Activated CD4-positive, alpha-beta T cell treated with anti-CD3 and anti-CD28 coated beads, Interleukin-2, amount 50 U/mL, for 16 hours (primary cell): Measurements from ENCODE around the gene PCBP2.
A peak's percentile ranks its signal among the peaks of the same experiment; 100 is the strongest.
"Not testable (repeated sequence)": the region's sequence is repeated elsewhere in the genome, so short reads cannot be mapped to it uniquely, and the experiment has no call there.

Experiments used
- DNase-seq: peaks from one replicate; pipeline ENCODE4 v3.0.0-alpha.2; 2020

PCBP2 gene

DNA sequence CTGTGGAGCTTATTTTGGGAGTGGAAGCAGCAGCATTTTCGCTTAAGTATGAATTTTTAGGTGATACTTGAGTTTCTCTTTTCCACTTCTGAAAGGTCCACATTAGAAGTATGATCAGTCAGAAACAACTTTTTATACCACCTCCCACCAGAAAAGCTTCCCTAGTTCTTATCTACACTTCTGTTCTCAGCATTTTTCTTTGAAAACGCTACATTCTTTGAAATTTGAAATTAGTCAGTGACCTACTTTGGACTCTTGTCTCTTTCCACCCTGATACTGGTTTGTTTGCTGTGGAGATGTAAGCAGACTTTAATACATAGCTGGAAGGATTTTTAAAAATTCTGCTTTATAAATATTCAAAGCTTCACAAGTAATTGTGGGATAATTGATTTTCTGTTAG lies 22.2 kb downstream of the PCBP2 start:
- DNase-seq = no peak

DNA sequence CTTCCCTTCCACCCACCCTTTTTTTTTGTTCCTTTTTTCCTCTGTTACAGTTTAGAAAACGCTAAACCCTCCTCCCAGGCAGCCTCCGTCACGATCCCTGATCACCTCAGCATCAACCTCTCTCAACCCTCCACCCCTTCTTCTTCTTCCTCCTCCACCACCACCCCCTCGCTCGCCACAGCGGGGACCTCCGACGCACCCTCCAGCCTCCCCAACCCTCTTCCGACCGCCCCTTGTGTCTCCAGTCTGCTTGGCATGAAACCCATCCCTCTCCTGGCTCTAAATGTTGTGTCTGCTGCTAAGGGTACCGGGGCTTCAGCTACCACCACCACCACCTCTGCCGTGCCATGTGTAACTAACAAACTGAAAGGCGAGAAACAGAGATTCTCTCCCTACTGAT lies 22.9 kb downstream of the PCBP2 start:
- DNase-seq = no peak

DNA sequence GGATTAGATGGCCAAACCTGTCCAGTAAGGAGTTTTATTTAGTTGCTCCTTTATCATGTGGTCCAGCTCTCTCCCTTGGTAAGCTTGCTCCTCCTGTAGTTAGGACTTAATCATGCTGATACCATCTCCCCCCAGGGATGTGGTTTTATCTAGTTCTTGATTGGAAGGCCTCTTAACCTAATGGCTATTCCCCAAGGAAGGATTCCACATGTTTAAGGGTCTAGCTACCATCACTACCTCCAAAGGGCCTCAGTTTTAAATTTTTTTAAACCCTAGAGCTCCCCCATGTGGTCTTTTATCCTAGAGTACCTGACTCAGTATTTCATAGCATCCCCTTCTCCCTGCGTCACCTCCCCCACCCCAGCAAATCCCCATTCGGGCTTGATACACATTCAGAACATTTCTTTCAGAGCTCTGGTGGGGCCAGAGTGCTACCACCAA lies 24.9 kb downstream of the PCBP2 start:
- no peak for DNase-seq

DNA sequence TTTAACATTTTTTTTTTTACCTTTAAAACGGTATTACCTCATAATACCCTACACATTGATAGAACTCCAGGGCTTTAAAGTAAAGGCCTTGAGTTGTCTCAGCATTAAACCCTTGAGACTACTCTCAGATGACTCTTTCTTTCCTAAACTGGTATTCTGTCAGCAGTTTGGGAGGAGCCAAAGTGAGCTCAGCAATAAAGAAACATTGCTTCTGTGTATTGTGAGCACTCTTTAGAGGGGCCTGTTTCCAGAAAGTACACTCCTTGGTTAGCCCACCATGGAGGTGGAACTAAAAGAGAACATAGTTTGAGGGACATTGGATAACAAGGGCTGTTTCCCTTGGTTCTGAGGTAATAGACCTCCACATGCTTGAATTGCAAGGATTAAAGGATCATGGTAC lies 27.0 kb downstream of the PCBP2 start:
- no peak for DNase-seq

DNA sequence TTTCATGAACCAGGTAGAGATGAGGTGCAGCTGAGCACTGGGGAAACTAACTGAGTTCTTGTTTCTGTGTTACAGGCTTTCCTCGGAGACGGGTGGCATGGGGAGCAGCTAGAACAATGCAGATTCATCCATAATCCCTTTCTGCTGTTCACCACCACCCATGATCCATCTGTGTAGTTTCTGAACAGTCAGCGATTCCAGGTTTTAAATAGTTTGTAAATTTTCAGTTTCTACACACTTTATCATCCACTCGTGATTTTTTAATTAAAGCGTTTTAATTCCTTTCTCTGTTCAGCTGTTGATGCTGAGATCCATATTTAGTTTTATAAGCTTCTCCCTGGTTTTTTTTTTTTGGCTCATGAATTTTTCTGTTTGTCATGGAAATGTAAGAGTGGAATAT lies 27.4 kb downstream of the PCBP2 start:
- no peak for DNase-seq

DNA sequence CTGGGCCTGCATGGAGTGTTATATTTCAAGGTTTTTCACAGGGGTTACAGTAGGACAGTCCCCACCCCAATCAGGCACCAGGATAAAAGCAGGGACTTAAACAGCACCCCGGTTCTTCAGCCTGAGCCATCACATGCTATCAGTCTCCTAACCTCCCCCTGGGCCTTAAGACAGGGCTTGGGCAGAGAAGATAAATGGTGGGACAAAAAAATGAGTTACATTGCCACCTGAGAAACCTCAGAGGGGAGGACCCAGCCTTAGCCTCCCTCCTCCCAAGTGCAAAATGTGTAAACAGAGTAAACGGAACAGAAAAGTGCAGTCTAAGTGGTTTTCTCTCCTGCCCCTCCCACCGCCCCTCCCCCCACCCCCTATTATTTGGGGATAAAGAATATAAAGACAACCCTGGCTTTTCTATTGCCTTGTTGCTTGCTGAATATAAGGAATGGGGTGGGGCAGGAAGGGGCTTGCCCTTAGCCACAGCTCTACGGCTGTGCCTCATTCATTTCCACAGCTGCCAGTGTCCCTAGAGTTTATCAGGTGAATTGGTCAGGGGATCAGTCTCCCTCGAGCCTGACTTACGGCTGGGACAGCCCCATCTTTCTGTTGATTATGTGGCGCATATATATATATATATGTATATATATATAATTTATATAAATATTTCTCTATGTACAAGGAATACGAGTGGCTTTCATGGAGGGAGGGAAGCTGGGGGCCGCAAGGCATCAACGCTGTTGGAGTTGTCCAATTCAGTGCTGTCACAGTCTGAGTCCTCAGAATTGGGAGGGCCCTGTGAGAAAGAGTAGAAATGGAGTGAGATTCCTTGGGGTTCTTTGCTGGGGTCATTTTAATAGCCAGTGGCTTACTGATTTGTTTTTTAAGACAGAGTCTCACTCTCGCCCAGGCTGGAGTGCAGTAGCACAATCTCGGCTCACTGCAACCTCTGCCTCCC lies 28.9 kb downstream of the PCBP2 start:
- no peak for DNase-seq

DNA sequence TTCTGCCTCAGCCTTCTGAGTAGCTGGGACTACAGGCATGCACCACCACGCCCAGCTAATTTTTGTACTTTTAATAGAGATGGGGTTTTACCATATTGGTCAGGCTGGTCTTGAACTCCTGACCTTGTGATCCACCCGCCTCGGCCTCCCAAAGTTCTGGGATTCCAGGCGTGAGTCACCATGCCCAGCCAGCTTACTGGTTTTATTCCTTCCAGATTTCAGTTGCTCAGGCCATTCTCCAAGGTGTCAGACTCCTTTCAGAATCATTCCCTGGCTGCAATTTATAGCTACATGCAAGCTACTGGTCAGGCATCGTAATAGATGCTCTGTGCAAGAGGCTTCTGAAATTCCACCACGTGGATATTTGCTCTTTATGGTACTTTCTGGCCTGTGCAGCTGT lies 29.6 kb downstream of the PCBP2 start:
- not testable (repeated sequence) for DNase-seq

DNA sequence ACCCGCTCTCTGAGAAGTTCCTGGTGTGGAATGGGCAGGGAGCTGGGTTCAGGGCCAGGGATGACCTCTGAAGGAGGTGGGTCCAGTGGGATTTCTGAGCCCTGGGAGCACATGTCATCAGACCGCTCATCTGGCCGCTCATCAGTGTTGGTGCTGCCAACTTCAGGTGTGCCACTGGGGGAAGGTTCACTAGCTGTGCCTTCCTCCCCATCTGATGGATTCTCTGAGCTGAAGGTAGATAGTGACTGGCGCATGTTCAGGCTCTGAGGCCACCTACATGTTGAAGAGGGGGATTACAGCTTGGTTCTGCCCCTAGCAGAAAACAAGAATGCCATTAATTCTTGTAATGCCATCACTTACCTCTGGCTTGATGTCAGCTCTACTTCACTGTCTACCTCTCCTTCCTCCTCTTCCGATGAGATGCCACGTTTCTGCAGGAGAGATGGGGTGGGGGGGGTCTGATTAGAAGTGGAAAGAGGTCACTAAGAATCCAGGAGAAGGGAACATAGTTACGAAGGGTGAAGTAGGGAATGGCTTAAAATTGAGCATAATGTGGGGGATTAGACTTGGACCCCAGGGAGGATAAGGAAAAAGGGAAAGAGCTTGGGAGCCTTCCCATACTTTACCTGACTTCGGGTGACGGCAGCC lies 30.2 kb downstream of the PCBP2 start:
- DNase-seq = no peak

DNA sequence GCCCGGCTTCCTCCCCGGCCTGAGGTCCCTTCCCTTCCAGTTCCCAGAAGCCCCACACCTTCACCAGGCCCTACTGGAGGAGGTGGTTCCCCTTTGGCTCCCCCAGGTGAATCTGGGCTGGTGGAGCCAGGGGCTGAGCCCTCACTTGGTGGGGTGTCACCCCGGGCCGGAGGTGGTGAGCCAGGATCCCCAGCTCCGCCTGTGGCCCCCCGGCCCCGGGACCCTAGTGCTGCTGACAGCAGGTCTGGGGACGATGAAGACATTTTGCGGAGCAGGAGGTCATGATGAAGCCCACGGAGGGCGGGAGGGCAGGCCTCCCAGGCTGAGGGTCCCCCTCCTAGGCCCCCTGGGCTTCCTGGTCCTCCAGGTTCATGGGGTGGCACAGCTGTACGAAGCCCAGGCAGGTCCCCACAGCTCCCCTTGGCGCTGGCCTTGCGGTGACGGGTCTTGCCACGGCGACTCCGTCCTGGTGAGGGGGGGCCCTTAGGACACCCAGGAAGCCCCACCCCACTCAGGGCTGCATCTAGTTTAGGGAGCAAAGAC lies 30.8 kb downstream of the PCBP2 start:
- no peak for DNase-seq

DNA sequence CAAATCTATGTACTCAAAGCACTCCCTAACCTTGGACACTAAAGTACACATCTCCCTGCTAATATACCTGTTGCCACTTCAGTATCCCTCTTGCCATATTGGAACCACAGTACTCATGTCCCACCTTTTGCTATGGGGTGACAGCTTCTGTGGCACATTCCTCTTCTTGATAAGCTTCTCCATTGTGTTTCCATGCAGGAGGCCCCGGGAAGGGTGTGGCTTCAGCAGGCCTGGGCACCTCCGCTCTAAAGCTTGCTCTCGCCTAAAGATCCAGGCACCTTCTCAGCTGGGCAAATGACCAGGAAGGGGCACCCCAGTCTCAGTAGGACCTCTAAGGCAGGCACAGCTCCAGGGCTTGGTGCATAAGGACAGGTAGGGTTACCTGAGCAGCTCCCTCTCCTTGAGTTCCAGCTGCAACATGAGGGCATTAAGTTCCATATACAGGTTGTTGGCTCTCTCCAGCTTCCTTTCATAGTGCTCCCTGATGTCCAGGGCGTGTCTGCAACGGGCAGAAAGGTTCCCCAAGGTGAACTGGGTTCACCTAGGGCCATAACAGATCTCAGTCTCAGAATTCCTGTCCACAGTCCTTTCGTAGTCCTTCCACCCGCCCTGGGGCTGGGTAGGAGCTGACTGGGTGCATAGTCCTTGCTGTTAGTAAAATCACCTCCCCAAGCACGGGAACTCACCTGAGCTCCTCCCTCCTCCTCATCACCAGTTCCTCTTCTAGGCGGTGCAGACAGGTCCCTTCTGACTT lies 31.5 kb downstream of the PCBP2 start:
- DNase-seq = no peak

DNA sequence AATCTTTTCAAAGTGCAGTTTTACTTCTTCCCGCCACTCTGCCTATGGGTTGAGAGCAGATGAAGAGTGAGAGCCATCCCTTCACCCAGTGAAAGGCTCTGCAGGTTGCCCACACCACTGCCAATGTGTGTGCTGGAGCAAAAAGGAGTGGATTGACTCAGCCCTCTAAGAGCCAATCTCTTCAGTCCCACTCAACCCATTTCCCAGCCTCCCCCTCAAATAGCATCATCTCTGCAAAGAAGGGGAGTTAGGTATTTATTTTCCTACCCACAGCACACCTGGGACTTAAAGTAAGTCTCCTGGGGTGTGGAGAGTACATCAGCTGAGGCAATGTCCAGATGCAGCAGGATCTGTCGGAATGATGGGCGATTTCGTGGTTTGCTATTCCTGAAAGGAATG lies 32.1 kb downstream of the PCBP2 start:
- DNase-seq = no peak

DNA sequence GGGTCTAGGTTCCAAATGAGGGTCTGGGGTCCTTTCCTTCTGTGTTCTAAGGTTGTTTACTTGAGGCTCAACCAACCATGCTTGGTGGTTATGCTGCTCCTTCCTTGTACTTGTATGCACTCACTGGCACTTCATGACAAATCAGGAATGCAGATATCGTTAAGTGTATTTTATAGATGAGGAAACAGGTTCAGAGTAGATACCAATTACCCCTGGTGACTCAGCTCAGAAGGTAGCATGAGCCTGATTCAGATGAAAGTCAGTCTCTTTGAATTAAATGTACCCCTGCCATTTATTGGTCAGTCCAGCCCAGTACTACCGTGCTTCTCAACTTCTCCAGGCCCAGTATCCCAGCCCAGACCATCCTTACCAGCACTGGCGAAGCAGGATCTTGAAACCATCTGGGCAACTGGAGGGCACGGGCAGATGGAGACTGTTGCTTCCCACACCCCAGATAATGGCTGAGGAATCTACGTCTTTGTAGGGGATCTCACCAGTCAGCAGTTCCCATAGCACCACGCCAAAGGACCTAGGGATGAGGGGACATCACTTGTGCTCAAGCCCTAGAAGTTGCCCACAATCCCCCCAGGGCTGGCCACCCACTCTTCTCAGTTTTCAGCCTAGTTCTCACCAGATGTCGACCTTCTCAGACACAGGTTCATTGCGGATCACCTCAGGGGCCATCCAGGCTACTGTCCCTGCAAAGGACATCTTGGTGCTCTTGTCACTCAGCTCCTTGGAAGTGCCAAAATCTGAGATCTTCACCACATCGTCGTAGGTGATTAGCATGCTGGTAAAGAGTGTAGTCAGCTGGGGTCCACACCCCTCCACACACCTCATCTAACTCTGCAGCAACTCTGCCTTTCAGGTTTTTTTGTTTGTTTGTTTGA lies 33.0 kb downstream of the PCBP2 start:
- no peak for DNase-seq

DNA sequence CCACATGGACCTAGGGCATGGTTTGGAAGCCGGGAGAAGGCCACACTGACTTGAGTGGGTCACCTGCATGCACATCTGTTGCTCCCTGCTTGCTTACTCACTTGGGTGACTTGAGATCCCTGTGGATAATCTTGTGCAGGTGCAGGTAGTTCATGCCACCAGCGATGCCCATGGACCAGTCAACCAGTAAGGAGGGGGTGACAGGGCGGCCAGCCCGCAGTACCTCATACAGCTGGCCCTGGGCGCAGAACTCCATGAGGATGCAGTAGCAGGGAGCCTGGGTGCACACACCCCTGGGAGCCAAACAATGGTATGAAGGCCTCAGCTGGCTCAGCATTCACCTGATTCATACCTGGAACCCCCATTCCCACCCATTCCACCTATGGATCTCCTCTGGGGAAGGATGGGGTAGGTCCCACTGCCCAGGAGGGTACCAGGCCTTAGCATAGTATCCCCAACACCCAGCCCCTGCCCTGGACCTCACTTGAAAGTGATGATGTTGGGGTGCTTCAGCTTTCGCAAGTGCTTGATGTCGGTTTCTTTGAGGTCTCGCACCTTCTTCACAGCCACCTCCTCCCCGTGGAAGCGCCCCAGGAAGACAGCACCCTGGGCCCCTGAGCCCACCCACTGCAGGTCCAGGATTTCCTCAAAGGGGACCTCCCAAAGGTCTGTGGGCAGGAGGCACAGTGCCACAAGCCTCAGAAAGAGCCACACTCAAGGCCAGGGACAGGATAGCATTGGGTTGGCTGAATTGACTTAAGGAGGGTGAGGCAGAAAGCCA lies 34.2 kb downstream of the PCBP2 start:
- DNase-seq = no peak

DNA sequence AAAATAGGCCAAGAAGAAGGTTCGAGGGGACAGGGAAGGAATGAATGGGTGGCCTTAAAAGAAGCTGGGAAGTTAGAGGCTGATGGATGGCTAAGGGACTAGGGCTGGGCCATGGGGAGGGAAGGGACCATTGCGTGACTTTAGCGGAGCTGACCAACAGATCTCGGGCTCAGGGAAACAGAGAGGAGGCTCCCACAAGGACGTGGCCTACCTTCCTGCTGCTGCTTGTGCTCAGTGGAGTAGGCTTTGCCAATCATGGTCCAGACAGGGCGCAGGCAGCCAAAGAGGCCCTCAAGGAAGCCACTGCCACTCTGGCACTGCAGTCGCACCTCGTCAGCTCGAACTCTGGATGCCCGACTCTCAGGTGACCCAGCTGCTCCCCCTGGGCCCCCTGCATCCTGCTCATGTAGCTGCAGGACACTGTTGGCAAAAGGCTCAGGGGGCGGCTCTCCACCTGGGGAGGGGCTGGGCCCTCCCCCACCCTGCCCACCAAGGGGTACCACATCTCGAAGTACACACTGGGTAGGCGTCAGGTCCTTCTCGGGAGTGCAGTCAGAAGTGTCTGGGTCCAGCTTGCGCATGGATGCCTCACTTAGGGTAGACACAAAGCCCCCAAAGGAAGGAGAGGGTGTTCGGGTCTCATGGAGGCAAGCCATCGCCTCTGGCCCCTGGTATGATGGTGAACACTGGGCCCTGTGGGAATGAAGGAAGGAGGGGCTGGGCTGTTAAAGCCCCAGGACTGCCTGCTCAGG lies 35.0 kb downstream of the PCBP2 start:
- no peak for DNase-seq

DNA sequence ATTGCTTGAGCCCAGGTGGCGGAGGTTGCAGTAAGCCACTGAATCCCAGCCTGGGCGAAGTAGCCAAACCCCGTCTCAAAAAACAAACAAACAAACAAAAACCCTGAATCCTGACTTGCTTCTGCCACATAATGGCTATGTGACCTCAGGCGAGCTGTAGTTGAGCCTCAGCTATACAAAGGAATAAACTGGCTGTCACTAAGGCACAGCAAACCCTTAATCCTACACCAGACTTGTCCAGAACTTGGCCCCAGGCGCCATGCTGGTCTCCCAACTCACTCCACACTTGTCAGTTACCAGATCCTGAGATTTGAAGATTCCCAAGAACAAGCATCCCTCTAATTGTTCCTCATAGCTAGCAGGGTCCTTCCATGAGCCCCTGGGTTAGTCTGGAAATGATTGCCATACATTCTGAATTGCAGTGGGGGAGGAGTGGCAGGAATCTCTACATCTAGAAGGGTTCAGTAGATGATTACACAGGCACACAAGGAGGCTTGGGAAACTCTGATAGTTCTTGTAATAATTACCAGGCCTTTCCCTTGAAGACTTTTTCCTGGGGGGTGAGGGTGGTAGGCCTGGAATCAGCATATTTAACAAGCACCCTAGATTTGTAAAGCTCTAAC lies 37.5 kb downstream of the PCBP2 start:
- DNase-seq = no peak

DNA sequence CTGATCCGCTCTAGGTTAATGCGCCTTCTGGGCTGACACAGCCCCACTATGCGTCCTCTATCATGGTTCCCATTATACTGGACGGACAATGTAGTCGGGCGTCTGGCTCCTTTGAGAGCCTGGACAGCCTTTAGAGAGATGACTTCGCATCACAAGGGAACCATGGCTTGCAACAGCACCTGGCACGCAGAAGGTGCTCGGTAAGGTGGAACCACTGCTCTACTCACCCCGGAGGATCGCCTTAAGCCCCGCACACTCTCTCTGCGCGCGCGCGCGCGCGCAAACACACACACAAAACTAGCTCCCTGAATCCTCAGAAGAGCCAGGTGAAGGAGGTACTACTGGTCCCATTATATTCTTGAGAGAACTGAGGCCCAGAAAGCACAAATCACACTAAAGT lies 40.3 kb downstream of the PCBP2 start:
- DNase-seq = no peak

DNA sequence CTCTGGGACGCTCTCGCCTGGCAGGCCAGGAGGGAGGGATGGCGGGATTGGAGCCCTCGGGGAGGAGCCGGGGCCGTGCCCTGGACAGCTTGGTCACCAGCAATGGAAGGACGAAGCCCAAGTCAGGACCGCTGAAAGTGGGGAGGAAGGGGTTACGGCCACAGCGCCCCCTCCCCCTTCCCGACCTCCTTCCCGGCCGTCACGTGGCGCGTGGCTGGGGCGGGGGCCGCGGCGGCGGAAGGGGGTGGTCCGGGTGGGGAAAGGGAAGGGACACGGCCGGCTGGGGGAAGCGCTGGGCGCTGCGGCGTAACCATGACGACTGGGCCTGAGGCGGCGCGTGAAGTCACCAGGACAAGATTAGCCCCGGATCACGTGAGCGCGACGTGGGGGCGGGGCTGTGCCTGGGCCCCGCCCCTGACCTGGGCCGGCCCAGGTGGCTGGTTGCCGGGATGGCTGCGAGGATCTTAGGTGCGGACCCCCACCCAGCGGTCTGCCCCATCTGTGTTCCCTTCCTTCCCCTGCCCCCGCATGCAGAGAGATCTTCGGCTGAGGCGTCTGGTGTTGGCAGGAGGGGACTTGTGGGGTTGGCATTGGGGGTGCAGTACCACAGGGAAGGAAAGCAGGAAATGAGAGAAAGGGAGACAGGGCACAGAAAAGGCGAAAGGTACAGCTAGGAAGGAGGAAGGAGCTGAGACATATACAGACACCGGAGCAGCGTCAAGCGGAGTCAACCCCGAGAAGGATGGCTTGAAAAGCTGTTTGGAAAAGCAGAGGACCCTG lies 41.1 kb downstream of the PCBP2 start:
- peak; percentile 85 for DNase-seq

DNA sequence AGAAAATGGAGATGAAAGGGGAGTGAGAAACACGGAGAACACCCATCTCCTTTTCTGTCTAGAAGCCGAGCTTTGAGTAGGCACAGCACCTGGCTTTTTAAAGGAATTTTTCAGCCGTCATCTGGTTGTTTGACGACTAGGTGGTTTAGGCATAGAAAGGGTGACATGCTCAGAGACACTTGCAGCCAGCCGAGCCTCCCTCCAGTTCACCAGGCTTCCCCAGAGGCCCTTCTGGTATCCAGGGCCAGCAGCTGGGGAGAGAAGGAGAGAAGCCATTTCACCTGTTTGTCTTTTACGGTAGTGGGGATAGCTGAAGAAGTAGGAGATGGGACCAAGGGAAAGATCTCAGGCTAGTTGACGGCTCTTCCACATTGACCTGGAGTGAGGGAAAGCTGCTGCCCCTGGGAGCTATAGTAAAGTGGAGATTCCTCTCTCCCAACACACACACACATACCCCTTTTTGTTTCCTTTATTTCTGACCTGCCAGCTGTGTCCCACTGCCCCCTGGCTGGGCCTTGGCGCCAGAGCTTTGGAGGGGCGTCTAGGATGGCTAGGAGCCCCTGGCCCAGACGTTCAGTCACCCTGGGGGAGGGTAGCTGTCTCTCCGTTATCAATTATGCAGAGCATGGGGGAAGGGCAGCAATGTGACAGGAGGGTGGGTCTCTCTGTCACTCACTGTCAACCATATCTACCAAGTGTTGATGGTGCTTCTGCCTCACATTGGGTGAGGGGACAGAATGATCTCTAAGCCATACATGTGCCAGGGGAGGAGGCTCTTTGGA lies 41.9 kb downstream of the PCBP2 start:
- DNase-seq = no peak
